Neural progenitor cell (in vitro differentiated cells): Measurements from ENCODE around the gene CNN3. TPM values are rescaled to one million over a fixed set of nuclear protein-coding genes. Genes with fewer than 3 reads are reported as not detected.

ENCODE experiments used
- DNase-seq: peaks from one replicate; pipeline ENCODE4 v3.0.0-alpha.2; 2016; ENCODE audit warnings: low spot score
- H2AFZ ChIP-seq: fragments of 200-600 bp; sonication (generic); replicated peaks from 2 replicates; pipeline ENCODE4 v1.6.1; 2016; ENCODE audit warnings: antibody characterized with exemption
- H3F3A ChIP-seq: fragments of 200-600 bp; sonication (generic); 2 replicates; pipeline ENCODE4 v1.6.1; 2016; ENCODE audit warnings: antibody characterized with exemption, low read depth
- H3K27ac ChIP-seq: fragments of 200-600 bp; sonication (generic); 2 replicates; pipeline ENCODE4 v1.5.1; 2016; ENCODE audit warnings: mild to moderate bottlenecking
- H3K27me3 ChIP-seq: fragments of 200-600 bp; sonication (generic); 2 replicates; pipeline ENCODE4 v1.6.1; 2016; ENCODE audit warnings: mild to moderate bottlenecking, moderate library complexity
- H3K36me3 ChIP-seq: fragments of 200-600 bp; sonication (generic); 2 replicates; pipeline ENCODE4 v1.5.1; 2016
- H3K4me1 ChIP-seq: fragments of 200-600 bp; sonication (generic); 2 replicates; pipeline ENCODE4 v1.6.1; 2016; ENCODE audit warnings: mixed run types
- H3K4me2 ChIP-seq: fragments of 200-600 bp; sonication (generic); 2 replicates; pipeline ENCODE4 v1.6.1; 2016
- H3K4me3 ChIP-seq: fragments of 200-600 bp; sonication (generic); 2 replicates; pipeline ENCODE4 v1.5.1; 2016
- H3K79me2 ChIP-seq: fragments of 200-600 bp; sonication (generic); 2 replicates; pipeline ENCODE4 v1.6.1; 2016; ENCODE audit warnings: low read depth
- H3K9ac ChIP-seq: fragments of 200-600 bp; sonication (generic); 2 replicates; pipeline ENCODE4 v1.6.1; 2016
- H3K9me3 ChIP-seq: fragments of 200-600 bp; sonication (generic); 2 replicates; pipeline ENCODE4 v1.5.1; 2016; ENCODE audit warnings: low read depth
- H4K20me1 ChIP-seq: fragments of 200-600 bp; sonication (generic); 2 replicates; pipeline ENCODE4 v1.6.1; 2016; ENCODE audit warnings: low read depth
- H3K27ac Mint-ChIP-seq: 3 replicates; pipeline ENCODE4 v1.8.0; 2021; ENCODE audit warnings: mixed read lengths
- H3K27me3 Mint-ChIP-seq: 2 replicates; pipeline ENCODE4 v1.8.0; 2022; ENCODE audit warnings: low read depth, mild to moderate bottlenecking, inconsistent platforms, moderate library complexity, mixed read lengths; ENCODE audit not compliant: insufficient read depth
- H3K36me3 Mint-ChIP-seq: 3 replicates; pipeline ENCODE4 v1.8.0; 2021; ENCODE audit warnings: mixed read lengths
- H3K4me1 Mint-ChIP-seq: 3 replicates; pipeline ENCODE4 v1.8.0; 2021; ENCODE audit warnings: mixed read lengths
- H3K4me3 Mint-ChIP-seq: 3 replicates; pipeline ENCODE4 v1.8.0; 2021; ENCODE audit warnings: mild to moderate bottlenecking, moderate library complexity, mixed read lengths
- H3K9me3 Mint-ChIP-seq: 3 replicates; pipeline ENCODE4 v1.8.0; 2020; ENCODE audit warnings: mixed read lengths
- EZH2 ChIP-seq: fragments of 200-600 bp; sonication (generic); IDR thresholded peaks from 2 replicates; pipeline ENCODE4 v1.6.1; 2017; ENCODE audit warnings: antibody characterized with exemption, mild to moderate bottlenecking, moderate library complexity
- EZH2phosphoT487 ChIP-seq: fragments of 200-600 bp; sonication (generic); IDR thresholded peaks from 2 replicates; pipeline ENCODE4 v1.6.1; 2017; ENCODE audit warnings: antibody characterized with exemption
- total RNA-seq: library from RNA; depleted of rRNA; stranded (reverse); fragments of >200 nt; gene quantifications from 2 replicates; pipeline ENCODE4 v1.2.3, GENCODE V29; 2015; ENCODE audit warnings: low replicate concordance
- TF ChIP-seq, protein P1 (sequence below): fragments of 200-600 bp; sonication (generic); IDR thresholded peaks from 2 replicates; pipeline ENCODE4 v1.5.1; 2017; ENCODE audit warnings: antibody characterized with exemption, mild to moderate bottlenecking

Gene CNN3
- total RNA-seq, 1 donor from 2014 or later = 644 TPM

- peaks cover 15% of the 10 kb centered on the region for H3K36me3 Mint-ChIP-seq
- H3K4me1 ChIP-seq = peaks cover 12% of the 10 kb centered on the region
- H3K4me1 Mint-ChIP-seq = peaks cover 28% of the 10 kb centered on the region
- no peaks in the 10 kb centered on the region for H3K27me3 ChIP-seq
- H3K9ac ChIP-seq = no peak overlapping the region
- H3K9me3 Mint-ChIP-seq = no peaks in the 10 kb centered on the region
- no peaks in the 10 kb centered on the region for H3K27me3 Mint-ChIP-seq
- no peak overlapping the region for H3K4me2 ChIP-seq
- no peak overlapping the region for H3K4me3 ChIP-seq
- peak overlapping the region; percentile 35 for H3K27ac ChIP-seq
- no peak for DNase-seq
- TF ChIP-seq EZH2 (no peak), EZH2phosphoT487 (no peak)
- TF ChIP-seq, protein P1, sequence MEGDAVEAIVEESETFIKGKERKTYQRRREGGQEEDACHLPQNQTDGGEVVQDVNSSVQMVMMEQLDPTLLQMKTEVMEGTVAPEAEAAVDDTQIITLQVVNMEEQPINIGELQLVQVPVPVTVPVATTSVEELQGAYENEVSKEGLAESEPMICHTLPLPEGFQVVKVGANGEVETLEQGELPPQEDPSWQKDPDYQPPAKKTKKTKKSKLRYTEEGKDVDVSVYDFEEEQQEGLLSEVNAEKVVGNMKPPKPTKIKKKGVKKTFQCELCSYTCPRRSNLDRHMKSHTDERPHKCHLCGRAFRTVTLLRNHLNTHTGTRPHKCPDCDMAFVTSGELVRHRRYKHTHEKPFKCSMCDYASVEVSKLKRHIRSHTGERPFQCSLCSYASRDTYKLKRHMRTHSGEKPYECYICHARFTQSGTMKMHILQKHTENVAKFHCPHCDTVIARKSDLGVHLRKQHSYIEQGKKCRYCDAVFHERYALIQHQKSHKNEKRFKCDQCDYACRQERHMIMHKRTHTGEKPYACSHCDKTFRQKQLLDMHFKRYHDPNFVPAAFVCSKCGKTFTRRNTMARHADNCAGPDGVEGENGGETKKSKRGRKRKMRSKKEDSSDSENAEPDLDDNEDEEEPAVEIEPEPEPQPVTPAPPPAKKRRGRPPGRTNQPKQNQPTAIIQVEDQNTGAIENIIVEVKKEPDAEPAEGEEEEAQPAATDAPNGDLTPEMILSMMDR = no peak
- no peaks in the 10 kb centered on the region for H3K9me3 ChIP-seq
- peaks cover 7% of the 10 kb centered on the region for H3K79me2 ChIP-seq
- no peak overlapping the region for H3K27ac Mint-ChIP-seq
- H3F3A ChIP-seq = peaks cover 9% of the 10 kb centered on the region
- H3K4me3 Mint-ChIP-seq = no peak overlapping the region
- H3K36me3 ChIP-seq = no peaks in the 10 kb centered on the region
- H4K20me1 ChIP-seq = no peaks in the 10 kb centered on the region
- H2AFZ ChIP-seq = no peak overlapping the region
Measured at GRCh38 chr1:94935476-94935875, 8.6 kb upstream of the CNN3 start.

GRCh38 chr1:94935034-94935433 lies 8.1 kb upstream of the CNN3 start:
- TF ChIP-seq, protein P1 = no peak
- TF ChIP-seq EZH2phosphoT487 = no peak
- no peak for TF ChIP-seq EZH2
- H4K20me1 ChIP-seq = no peaks in the 10 kb centered on the region
- Mint-ChIP-seq H3K9me3 (no peaks in the 10 kb centered on the region), H3K36me3 (peaks cover 18% of the 10 kb centered on the region), H3K4me3 (no peak overlapping the region), H3K27me3 (no peaks in the 10 kb centered on the region), H3K27ac (no peak overlapping the region), H3K4me1 (peaks cover 32% of the 10 kb centered on the region)
- no peak overlapping the region for H3K27ac ChIP-seq
- peaks cover 12% of the 10 kb centered on the region for H3K79me2 ChIP-seq
- H3K36me3 ChIP-seq = no peaks in the 10 kb centered on the region
- no peak overlapping the region for H3K4me3 ChIP-seq
- H2AFZ ChIP-seq = no peak overlapping the region
- no peaks in the 10 kb centered on the region for H3K9me3 ChIP-seq
- no peaks in the 10 kb centered on the region for H3K27me3 ChIP-seq
- peaks cover 9% of the 10 kb centered on the region for H3F3A ChIP-seq
- DNase-seq = no peak
- H3K4me1 ChIP-seq = peaks cover 14% of the 10 kb centered on the region
- no peak overlapping the region for H3K4me2 ChIP-seq
- no peak overlapping the region for H3K9ac ChIP-seq

- H3K27ac ChIP-seq = no peak overlapping the region
Measured at GRCh38 chr1:94934551-94934950, 7.6 kb upstream of the CNN3 start.

More at GRCh38 chr1:94934551-94934950, 7.6 kb upstream of the CNN3 start:
- no peaks in the 10 kb centered on the region for H3K9me3 Mint-ChIP-seq
- H3K4me1 ChIP-seq = peaks cover 18% of the 10 kb centered on the region
- H4K20me1 ChIP-seq = no peaks in the 10 kb centered on the region
- peaks cover 20% of the 10 kb centered on the region for H3K36me3 Mint-ChIP-seq
- H3K27ac Mint-ChIP-seq = no peak overlapping the region
- no peak overlapping the region for H3K4me3 Mint-ChIP-seq
- H3K27me3 Mint-ChIP-seq = no peaks in the 10 kb centered on the region
- no peaks in the 10 kb centered on the region for H3K9me3 ChIP-seq
- no peaks in the 10 kb centered on the region for H3K36me3 ChIP-seq
- no peak overlapping the region for H3K4me2 ChIP-seq
- no peak for DNase-seq
- no peak overlapping the region for H3K4me3 ChIP-seq
- TF ChIP-seq, protein P1 = no peak
- TF ChIP-seq EZH2 (no peak), EZH2phosphoT487 (no peak)
- H3F3A ChIP-seq = peaks cover 9% of the 10 kb centered on the region
- no peak overlapping the region for H2AFZ ChIP-seq
- no peaks in the 10 kb centered on the region for H3K27me3 ChIP-seq
- H3K79me2 ChIP-seq = peaks cover 17% of the 10 kb centered on the region
- H3K4me1 Mint-ChIP-seq = peaks cover 37% of the 10 kb centered on the region
- H3K9ac ChIP-seq = no peak overlapping the region
